Left cardiac atrium (tissue), 2 donors: Measurements from ENCODE around the gene ITPRID2. TPM values are rescaled to one million over a fixed set of nuclear protein-coding genes. Genes with fewer than 3 reads are reported as not detected.

Experiments
- total RNA-seq, 2 donors: library from RNA; stranded (reverse); fragmentation: NEBNext Ultra II Directional; extraction: Animal tissue kit (Norgen Biotek cat#: 25700); gene quantifications; one replicate each; pipeline ENCODE4 v1.2.1, GENCODE V29; 2021
- donor health status: DM: no; HTN: yes; CAD: no; lungs with severe emphysema.
- donor health status: DM: yes; HTN: yes; CAD: no.

ITPRID2 gene
- total RNA-seq, 2 donors from 2014 or later = 61.5 to 88.7 TPM

Other genes with a start within 250 kb of the ITPRID2 start
- gene CERKL, start 234.6 kb upstream of the ITPRID2 start, total RNA-seq = not detected
- not detected for gene NEUROD1, start 211.2 kb upstream of the ITPRID2 start, total RNA-seq
- gene PPP1R1C, start 94.1 kb downstream of the ITPRID2 start, total RNA-seq = 1 to 10 TPM; 5.0 to 5.5 TPM